GM18505 (cell line): ENCODE data around the gene FMC1.
A peak's percentile ranks its signal among the peaks of the same experiment; 100 is the strongest.
"Not testable (repeated sequence)": the region's sequence is repeated elsewhere in the genome, so short reads cannot be mapped to it uniquely, and the experiment has no call there.

Experiments
- ATAC-seq: cut with Tn5 transposase; IDR thresholded peaks from one replicate; pipeline ENCODE4 v1.9.1; 2021; ENCODE audit not compliant: unreplicated experiment
- POLR2A ChIP-seq: IDR thresholded peaks from 4 replicates; pipeline ENCODE4 v1.6.1; 2011; ENCODE audit warnings: borderline replicate concordance; ENCODE audit not compliant: insufficient read depth, insufficient read length; ENCODE audit errors: extremely low read depth

The FMC1 gene

GRCh38 chr7:139355320-139355719 is 14.2 kb downstream of the FMC1 start:
- no peak for ATAC-seq
- TF ChIP-seq POLR2A, result no peak

GRCh38 chr7:139357729-139358506 is 16.8 kb downstream of the FMC1 start:
- not testable (repeated sequence) for ATAC-seq

- peak; percentile 8 for ATAC-seq
- no peak for TF ChIP-seq POLR2A
Observed at GRCh38 chr7:139358541-139359365, 17.6 kb downstream of the FMC1 start.

- peak; percentile 99 for TF ChIP-seq POLR2A
- ATAC-seq, result peak; percentile 77
Observed at GRCh38 chr7:139359366-139360209, 18.5 kb downstream of the FMC1 start, which contains the start of gene LUC7L2. TSS of gene LUC7L2 (plus strand) at chr7:139359894. CDS start at chr7:139360262, 368 bp downstream.

GRCh38 chr7:139360210-139360947 is 19.2 kb downstream of the FMC1 start:
- TF ChIP-seq POLR2A, result peak; percentile 48
- ATAC-seq, result peak; percentile 70

GRCh38 chr7:139360948-139361307 is 19.8 kb downstream of the FMC1 start:
- no peak for TF ChIP-seq POLR2A
- no peak for ATAC-seq

- TF ChIP-seq POLR2A, result no peak
- no peak for ATAC-seq
Observed at GRCh38 chr7:139361523-139361922, 20.4 kb downstream of the FMC1 start.

- TF ChIP-seq POLR2A, result no peak
- ATAC-seq, result no peak
Observed at GRCh38 chr7:139362302-139362701, 21.2 kb downstream of the FMC1 start.

- no peak for ATAC-seq
- TF ChIP-seq POLR2A, result no peak
Observed at GRCh38 chr7:139362981-139363380, 21.8 kb downstream of the FMC1 start.

- TF ChIP-seq POLR2A, result no peak
- no peak for ATAC-seq
Observed at GRCh38 chr7:139365336-139365735, 24.2 kb downstream of the FMC1 start.

GRCh38 chr7:139366400-139366799 is 25.3 kb downstream of the FMC1 start:
- no peak for TF ChIP-seq POLR2A
- ATAC-seq, result no peak

GRCh38 chr7:139367438-139368155 is 26.5 kb downstream of the FMC1 start:
- no peak for ATAC-seq
- TF ChIP-seq POLR2A, result no peak

- ATAC-seq, result no peak
- no peak for TF ChIP-seq POLR2A
Observed at GRCh38 chr7:139370301-139370942, 29.3 kb downstream of the FMC1 start.
